Esophagus squamous epithelium (tissue), 4 donors: ENCODE measurements around the gene SCMH1.

Source experiments
- POLR2A ChIP-seq, 4 donors: fragments of 450-650 bp; IDR thresholded peaks; one replicate each; pipeline ENCODE4 v1.6.1; 2017; ENCODE audit warnings: antibody characterized with exemption in 4 of 4, mild to moderate bottlenecking in 4 of 4, moderate library complexity in 3 of 4
- TF ChIP-seq, protein P1 (sequence below), 6 experiments: fragments of 450-650 bp in 4 of 6; fragments of 200-600 bp in 2 of 6; sonication (generic) in 2 of 6; IDR thresholded peaks; one replicate each; pipeline ENCODE4 v1.5.1; 2016 to 2019; ENCODE audit warnings: antibody characterized with exemption in 6 of 6, mild to moderate bottlenecking in 4 of 6, moderate library complexity in 4 of 6

DNA sequence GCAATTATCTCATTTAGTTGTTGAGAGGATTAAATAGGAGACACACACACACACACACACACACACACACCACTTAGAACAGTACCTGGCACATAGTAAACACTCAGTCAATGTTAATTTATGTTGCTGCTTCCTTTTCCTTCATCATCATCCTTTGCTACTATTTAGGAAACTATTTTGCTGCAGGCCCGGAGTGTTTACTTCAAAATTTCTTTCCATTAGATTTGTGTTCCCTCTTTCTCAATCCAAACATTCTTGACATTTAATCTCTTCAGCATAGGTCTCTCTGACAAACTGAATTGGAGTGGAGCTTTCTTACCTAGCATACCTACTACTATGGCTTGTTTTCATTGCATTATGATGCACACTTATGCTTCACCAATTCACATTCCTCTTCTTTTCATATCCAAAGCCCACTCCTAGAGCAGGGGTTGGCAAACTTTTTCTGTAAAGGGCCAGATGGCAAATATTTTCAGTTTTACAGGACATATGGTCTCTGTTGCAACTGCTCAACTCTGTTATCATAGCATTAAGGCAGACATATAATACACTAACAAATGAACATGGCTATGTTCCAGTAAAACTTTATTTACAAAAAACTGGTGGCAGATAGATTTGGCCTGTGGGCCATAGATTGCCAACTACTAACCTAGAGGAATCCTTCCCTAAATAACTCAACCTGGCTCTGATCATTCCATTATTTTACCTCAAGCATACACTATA, 49.5 kb downstream of the SCMH1 start:
- TF ChIP-seq, protein P1, sequence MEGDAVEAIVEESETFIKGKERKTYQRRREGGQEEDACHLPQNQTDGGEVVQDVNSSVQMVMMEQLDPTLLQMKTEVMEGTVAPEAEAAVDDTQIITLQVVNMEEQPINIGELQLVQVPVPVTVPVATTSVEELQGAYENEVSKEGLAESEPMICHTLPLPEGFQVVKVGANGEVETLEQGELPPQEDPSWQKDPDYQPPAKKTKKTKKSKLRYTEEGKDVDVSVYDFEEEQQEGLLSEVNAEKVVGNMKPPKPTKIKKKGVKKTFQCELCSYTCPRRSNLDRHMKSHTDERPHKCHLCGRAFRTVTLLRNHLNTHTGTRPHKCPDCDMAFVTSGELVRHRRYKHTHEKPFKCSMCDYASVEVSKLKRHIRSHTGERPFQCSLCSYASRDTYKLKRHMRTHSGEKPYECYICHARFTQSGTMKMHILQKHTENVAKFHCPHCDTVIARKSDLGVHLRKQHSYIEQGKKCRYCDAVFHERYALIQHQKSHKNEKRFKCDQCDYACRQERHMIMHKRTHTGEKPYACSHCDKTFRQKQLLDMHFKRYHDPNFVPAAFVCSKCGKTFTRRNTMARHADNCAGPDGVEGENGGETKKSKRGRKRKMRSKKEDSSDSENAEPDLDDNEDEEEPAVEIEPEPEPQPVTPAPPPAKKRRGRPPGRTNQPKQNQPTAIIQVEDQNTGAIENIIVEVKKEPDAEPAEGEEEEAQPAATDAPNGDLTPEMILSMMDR (IDR thresholded peaks at IDR 0.05): no peak
- TF ChIP-seq POLR2A (IDR thresholded peaks at IDR 0.05): no peak
